Renal cortical epithelial cell (primary cell): ENCODE results near the gene NFYC. TPM values are rescaled to one million over a fixed set of nuclear protein-coding genes. Genes with fewer than 3 reads are reported as not detected.
A peak's percentile ranks its signal among the peaks of the same experiment; 100 is the strongest.
"Not testable (repeated sequence)": the region's sequence is repeated elsewhere in the genome, so short reads cannot be mapped to it uniquely, and the experiment has no call there.

Experiments used
- DNase-seq: peaks from one replicate; pipeline ENCODE4 v3.0.0-alpha.2; 2011; ENCODE audit warnings: low read depth
- total RNA-seq: library from RNA; depleted of rRNA; stranded (reverse); fragments of >200 nt; gene quantifications from 2 replicates; pipeline ENCODE4 v1.2.3, GENCODE V29; 2014

NFYC gene
- total RNA-seq, 1 donor from 2014 or later, result 40.4 TPM

DNA sequence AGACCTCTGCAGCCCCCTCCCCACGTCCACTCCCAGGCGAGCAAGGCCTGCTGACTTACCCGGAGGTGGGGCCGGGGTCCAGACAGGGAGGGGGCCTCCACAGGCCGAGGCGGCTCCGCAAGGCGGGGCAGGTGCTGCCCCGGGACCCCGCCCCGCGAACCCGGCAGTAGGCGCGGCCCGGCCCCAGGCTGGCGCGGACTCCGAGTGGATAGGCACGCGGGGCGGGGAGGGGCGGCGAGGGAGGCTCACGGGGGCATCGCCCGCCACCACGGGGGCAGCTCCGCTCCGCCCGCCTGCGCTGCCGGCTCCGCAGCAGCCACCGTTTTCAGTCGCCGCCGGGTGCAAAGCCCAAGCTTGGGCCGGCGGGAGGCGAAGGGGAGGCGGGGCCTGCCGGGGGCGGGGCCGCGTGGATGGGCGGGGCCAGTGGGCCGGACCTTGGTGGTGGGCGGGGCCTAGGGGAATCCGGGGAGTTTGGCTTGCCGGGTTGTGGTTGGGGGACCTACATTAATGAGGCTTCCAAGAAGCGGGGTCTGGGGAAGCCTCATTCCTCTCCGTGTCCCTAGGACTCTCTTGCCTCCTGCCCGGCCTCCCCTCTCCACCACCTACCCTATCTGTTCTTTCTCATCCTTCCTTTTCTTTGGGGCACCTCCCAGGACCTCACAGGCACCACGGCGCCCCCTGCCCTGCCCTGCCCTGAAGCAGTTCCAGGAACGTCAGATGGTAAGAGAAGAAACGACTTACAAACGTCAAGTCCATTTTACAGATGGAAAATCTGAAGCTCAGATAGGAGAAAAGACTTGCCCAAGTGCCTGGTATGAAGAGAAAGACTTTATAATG, 26.0 kb upstream of the NFYC start, which contains the start of gene RIMS3:
RIMS3 (minus strand) TSS at position 348 of the 837 bp plus-strand sequence. CDS start 23,757 bp downstream, outside the sequence.
- DNase-seq, result no peak

DNA sequence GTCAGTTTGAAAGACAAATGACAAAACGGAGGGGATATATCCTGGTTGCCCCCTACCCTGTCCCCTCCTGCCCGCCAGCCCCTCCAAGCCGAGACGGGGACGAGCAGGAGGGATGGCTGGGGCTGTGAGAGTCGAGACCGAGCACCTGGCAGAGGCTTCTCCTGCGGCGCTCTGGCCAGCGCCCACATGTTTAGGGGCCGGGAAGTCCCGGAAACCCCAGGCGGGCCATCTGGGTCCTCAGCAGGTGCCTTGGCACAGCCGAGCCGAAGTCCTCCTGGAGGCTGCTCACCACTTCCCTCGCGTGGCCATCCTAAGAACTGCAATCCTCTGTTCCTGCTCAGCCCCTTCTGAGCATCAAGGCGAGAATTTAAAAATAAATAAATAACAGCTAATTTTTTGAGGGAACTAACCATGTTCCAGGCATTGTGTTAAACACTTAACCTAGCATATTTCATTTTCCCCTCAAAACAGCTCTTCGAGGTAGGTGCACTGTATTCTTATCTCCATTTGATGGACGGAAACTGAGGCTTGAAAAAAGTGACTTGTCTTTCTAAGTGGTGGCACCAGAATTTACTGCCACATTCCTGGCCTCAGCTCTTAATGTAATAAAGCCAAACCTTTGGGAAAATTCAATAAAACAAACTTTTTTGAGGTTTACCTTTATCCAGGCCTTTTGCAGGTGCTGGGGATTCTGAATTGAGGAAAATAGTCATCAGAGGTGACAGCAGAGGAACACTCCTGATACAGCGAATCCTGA, 22.6 kb upstream of the NFYC start:
- DNase-seq, result peak; percentile 54

DNA sequence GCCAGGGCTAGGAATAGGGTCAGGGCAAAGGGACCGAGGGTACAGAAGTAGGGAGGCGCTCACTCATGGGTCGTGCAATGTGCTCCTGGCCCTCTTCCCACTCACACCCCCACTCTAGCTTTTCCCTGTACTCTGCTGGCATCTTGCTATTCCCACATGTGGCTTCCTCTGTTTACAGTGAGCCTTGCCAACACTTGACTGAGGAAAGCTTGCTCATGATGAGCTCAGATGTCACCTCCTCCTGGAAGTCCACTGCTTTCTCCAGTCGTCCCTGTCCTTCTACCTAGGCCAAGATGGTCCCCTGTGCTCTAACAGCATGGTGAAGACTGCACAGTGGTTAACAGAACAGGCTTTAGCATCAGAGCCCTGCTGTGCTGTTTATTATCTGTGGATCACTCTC, 18.1 kb upstream of the NFYC start:
- no peak for DNase-seq

DNA sequence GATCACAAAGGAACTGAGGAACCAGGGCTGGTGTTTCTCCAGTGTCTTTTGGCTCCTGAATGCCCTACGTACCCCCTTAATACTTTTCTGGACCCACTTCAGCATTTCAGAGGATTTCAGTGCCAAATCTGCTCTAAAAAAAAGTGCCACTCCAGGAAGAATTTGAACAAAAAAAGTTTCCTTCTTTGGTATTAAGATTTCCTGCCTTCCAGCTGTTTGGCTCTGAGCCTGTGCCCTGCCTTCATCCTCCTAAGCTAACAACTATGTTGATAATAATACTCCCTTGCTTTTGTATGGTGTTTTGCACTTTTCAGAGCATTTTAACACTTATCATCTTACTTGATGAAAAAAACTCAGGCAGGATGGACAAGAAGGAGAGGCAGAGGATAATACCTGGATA, 15.0 kb upstream of the NFYC start:
- no peak for DNase-seq

DNA sequence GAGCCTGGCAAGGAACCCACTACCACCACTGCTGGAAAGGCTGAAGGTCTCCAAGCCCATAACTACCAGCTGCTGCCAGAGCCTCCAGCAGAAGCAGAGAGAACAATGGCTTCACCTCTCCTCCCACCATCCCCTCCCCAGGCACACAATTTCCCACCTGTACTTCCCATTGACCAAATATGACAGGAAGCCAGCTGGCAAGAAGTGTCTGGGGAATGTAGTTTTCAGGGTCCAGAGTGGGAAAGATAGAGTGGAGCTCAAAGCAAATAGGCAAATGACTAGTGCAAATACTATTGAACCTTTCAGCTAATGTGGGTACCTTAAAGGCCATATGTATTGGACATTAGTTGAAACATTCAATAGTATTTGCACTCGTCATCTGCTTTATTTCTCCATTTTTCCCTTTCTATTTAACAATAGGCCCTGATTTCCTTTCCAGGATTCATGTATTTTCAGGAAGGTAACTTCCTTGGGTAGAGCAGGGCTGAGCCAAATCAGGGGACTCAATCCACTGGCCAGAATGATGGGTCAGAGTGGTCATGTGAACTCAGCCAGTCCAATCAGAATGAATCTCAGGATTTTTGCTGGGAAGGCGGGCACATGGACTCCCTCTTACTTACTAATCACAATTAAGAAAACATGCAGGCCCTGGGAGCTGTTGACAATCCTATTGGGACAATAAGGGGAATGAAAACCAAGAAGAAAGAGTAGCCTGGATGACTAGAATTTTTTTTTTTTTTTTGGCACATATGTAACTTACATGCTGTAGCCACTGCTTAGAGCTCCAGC, 12.1 kb upstream of the NFYC start:
- DNase-seq, result no peak

DNA sequence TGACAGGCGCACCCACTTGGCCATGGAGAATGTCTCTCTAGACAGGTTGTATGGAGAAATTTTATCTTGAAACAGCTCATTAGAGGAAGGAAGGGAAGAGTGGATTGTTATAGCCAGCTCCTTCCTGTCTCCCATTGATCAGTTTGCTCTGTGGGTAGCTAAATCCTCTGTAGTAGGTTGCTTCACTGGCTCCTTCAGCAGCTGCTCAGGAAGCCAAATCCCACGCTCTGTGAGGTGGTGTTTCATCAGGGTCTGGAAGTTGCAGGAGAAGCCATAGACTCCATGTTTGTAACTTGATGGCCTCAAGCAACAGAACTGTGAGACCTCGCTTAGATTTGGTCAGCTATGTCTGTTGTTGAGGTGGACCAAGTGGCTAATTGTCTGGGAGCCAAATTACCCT, 6.8 kb upstream of the NFYC start:
- DNase-seq, result no peak

DNA sequence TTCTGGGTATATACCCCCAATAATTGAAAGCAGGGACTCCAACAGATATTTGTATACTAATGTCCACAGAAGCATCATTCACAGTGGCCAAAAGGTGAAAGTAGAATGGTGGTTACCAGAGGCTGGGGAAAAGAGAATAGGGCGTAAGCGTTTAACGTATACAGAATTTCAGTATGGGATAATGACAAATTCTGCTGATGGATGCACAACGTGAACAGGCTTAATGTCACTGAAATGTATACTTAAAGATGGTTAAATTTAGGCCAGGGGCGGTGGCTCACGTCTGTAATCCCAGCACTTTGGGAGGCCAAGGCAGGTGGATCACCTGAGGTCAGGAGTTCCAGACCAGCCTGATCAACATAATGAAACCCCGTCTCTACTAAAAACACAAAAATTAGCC, 4.4 kb upstream of the NFYC start:
- DNase-seq, result no peak

DNA sequence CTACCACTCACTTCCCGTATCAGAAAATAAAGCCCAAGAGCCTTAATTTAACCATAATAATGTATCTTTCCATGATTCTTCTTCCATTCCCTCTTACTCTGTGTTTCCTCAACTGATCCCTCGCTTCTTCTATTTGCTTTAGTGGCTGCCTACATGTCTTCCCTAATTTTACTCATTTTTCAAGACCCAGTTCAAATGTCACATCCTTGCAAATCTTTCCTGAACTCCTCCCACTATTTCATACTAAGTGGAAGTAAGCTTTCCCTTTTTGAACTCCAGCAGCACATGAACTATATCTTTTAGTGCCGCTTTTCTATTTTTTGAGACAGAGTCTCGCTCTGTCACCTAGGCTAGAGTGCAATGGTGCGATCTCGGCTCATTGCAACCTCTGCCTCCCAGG, 3.8 kb upstream of the NFYC start:
- DNase-seq, result no peak

DNA sequence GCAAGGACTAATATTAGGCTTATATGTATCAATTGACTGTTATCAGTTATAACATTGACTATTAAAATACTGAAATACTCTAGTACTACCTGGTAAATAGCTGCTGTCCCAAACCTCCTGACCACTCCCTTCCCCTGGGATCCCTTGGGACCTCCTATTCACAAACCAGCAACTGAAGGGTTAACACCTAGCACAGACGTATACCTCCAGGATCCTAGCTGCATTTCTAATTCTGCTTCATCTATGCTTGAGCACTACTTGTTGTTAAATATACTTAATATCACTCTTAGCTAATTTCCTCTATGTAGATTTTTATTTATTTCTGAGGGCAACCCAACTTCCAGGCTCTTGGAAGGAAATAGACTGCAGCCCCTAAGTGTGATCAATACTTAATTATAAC, 1.8 kb upstream of the NFYC start:
- DNase-seq, result no peak

DNA sequence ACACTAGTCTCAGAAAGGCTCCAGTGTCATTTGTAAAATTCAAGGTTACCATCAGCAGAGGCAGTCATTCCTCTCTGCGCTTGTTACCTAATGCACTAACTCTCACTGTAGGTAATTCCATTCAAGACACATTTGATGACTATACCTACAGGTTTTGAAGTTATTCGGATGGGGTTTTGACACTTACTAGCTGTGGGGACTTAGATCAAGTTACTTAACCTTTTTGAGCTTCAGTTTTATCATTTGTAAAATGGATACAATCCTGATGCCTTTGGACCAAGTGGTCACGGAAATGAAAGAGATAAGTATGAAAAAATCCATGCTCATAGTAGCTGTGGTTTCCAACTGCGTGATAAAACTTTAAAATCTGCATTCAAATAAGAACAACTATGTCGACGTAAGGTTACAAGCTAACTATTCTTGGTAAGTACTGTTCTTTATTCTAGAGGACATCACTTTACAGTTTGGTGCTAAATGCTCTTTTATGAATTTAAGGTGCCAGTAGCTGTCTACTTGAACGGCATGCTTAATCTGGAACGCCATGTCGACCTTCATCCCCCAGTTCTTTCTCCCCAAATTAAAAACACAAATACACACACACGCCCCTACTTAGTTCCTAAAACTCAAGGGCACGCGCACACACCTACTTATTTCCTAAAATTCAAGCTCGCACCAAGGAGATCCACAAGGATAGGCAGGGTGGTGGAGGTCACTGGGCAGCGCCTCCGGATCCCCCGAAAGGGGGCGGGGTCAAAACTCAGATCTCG, 550 bp upstream of the NFYC start:
- DNase-seq, result no peak

DNA sequence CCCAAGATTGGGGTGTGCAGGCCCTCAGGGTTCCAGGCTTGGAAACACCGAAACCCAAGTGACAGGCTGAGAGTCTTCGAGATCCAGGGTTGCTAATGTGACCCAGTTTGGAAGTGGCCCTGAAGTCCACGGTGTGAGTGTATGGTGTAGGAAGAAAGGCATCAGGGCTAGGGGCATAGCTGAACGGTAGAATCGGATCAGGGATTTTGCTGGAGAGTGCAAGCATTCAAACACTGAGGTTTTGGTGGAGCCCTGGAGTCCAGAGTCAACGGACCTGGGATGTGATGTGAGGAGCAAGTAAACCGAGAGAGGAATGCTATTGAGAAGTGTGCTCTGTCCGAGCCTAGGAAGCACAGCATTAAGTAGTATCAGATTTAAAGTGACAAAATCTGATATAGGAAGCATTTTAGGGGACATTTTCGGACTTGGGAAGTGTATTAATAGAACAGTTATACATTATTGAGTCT, 958 bp downstream of the NFYC start:
- peak; percentile 31 for DNase-seq

DNA sequence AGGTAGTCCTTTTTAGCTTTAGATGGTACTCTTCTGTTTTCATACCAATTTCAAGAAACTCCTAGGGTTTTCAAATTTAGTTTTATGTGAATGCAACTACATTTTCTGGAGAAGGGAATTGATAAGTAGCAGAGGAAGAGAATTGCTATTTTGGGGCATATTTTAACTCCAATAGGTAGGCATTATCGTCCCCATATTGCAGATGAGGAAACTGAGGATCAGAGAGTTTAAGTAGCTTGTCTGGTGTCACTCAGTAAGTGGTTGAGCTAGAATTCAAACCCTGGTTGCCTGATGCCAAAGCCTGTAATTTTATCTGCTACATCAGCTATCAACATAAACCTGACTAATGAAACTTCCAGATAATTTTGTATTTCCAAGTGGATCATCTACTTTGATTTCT, 1.9 kb downstream of the NFYC start:
- no peak for DNase-seq

DNA sequence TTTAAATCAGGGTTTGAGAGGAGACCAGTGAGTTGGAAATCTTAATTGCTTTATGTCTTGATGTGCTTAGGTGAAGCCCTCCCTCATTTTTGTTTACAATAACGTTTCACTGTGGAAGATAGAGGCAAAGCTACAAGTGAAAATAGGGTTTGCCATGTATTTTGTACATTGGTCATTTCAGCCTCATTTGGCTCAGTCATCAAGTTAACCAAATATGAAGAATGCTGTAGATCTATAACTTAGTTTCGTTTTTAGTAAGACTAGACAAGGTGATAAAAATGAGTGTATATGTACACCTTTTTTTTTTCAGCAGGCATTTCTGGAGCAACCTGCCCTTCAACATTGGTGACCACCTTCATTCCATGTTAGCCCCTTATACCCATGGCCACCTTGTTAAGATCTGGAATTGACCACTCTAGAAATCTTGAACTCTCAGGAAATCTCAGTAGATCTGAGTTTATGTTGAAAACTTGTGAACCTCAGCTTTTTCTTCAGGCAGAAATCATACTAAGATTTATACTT, 2.9 kb downstream of the NFYC start:
- no peak for DNase-seq

DNA sequence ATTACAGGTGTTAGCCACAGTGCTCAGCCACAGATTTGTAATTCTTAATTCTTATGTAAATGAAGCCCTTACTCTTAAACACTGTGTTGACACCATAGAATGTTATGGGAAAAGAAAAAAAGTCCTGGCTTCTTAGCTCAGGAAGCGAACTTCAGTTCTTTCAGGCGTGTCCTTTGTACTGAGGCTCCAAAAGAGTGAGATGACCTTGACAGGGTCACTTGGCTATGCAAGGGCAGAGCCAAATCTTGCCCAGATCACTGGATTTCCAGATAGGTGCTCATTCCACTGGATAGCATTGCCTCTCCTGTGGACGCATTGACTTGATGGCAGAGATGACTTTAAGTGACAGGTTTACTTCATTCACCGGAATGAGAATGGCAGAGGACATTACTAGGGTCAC, 4.8 kb downstream of the NFYC start:
- no peak for DNase-seq

DNA sequence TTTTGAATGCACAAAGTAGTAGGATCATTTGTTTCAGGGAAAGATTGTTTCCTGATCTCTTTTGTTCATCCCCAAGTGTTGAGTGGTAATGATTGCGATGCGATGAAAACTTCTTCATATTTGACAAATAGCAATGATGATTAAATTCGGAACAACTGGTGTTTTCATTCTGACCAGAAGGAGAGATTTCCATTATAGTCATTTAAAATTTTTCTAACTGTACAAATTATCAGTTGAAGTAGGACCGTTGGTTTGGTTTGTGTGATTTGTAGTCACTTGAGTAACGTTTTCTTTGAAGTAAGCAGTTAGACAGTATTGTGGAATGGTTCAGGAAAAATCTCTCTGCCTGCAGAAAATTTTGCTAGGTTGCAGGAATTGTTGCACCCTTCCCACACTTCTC, 5.9 kb downstream of the NFYC start:
- DNase-seq, result no peak

DNA sequence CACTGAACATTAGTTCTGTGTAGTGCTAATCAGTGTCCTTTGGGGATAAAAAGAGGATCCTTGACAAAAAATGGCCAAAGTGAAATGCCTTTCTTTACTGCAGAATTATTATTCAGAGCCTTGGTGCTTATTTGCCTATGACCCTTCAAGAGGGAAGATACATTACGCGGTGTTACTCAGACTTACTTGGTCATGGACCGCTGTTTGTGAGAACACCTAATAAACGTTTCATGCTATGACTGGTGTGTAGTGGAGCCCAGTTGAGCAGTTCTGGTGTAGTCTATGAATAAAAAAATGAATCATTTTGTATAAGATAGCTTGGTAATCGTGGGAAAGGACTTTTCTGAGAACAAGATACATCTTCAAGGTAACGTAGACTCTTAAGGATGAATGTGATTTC, 8.3 kb downstream of the NFYC start:
- no peak for DNase-seq

DNA sequence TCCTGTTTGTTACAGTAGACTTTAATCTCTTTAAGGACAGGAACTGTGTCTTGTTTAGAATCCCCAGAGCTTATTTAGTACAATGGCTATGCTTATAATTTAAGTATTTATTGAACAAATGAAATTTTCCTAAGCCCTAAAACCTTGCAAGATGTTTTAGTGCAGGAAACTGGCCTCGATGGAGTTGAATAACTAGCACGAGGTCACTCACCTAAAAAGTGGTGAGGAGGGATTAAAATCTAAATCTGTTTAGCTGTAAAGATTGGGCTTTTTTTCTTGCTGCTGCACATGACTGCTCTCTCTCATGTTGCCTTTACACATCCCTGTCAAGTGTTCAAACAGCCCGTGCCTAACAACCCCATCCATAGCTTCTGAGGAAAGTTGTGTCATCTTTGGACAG, 10.2 kb downstream of the NFYC start:
- no peak for DNase-seq

DNA sequence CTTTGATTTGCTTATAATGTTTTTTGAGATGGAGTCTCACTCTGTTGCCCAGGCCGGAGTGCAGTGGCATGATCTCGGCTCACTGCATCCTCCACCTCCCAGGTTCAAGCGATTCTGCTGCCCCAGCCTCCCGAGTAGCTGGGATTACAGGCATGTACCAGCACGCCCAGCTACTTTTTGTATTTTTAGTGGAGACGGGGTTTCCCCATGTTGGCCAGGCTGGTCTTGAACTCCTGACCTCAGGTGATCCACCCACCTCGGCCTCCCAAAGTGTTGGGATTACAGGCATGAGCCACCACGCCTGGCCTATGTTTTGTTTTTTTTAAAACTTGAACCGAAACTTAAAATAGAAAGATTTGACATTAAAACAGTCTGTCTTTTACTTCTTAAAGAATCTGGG, 11.3 kb downstream of the NFYC start:
- not testable (repeated sequence) for DNase-seq

DNA sequence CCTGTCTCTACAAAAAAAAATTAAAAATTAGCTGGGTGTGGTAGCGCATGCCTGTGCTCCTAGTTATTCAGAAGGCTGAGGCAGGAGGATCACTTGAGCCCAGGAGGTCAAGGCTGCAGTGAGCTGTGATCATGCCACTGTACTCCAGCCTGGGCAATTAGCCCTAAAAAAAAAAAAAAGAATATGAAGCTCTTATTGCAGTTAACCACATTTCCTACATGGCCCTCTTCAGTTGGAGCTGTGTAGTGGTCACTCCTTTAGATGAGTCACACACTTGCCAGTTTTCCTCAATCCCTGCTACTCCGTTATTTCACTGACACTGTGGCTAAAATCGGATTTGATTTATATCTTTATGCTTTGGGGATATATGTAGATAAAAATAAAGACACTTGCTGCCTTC, 11.8 kb downstream of the NFYC start:
- peak; percentile 90 for DNase-seq

DNA sequence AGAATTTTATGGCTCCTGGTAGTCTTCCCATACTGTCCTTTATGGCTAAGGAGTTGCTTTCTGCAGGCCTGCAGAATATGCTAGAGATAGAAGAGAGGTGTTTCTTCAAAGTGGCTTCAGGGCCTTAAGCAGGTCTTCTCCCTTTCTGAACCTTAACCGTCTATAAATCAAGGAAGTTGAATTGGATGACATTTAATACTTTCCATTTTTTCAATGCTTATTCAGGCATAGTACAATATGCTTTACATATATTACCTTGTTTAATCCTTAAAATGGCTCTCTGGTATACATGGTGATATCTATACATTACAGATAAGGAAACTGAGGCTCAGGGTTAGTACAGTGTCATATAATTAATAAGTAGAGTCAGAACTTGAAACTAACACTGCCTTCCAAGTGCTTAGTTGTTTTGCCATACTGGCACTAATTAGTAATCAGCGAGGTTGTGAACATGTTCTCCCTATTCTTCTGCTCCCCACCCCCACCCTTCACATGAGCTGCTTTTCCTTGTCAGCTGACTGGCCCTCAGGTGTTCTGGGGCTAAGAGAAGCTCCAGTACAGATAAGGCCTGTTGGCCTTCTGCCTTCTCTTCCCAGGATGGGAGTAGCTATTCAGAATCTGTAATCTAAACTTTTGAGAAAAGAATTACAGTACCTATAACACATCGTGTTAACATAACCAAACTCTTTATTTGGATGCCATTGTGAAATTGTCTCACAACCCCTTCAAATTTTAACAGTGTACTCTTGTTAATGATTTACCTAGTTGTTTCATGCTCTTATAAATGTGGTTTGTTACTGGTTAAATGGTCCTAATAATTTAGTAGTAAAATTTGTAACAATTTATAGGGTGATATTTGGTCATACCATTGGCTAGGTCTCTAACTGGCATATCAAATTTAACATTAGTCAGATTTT, 13.6 kb downstream of the NFYC start:
- peak; percentile 68 for DNase-seq
